Tibial nerve (tissue), 4 donors: Measurements from ENCODE around the gene GNA12. TPM values are rescaled to one million over a fixed set of nuclear protein-coding genes. Genes with fewer than 3 reads are reported as not detected.

Experiments used
- DNase-seq, 2 donors: peaks; one replicate each; pipeline ENCODE4 v3.0.0-alpha.2; 2019; ENCODE audit warnings: low spot score in 2 of 2
- H3K27ac ChIP-seq, 4 donors: fragments of 200-600 bp; sonication (generic) in 3 of 4; one replicate each; pipeline ENCODE4 v1.5.1; 2017 to 2019; ENCODE audit warnings: mild to moderate bottlenecking in 1 of 4
- H3K27me3 ChIP-seq, 2 donors: fragments of 200-600 bp; sonication (generic) in 1 of 2; one replicate each; pipeline versions ENCODE4 v1.5.1 to v1.6.0; 2017 to 2019
- H3K36me3 ChIP-seq, 3 donors: fragments of 200-600 bp; sonication (generic); one replicate each; pipeline ENCODE4 v1.5.1; 2018 to 2019
- H3K4me1 ChIP-seq, 4 donors: fragments of 200-600 bp; sonication (generic) in 3 of 4; one replicate each; pipeline ENCODE4 v1.5.1; 2017 to 2019
- H3K4me3 ChIP-seq, 4 donors: fragments of 200-600 bp; sonication (generic) in 3 of 4; one replicate each; pipeline ENCODE4 v1.5.1; 2017 to 2019; ENCODE audit warnings: mild to moderate bottlenecking in 1 of 4, moderate library complexity in 1 of 4
- H3K9me3 ChIP-seq, 4 donors: fragments of 200-600 bp; sonication (generic) in 3 of 4; one replicate each; pipeline ENCODE4 v1.5.1; 2017 to 2019
- EP300 ChIP-seq, 2 donors: sonication (generic); formaldehyde crosslinking; IDR thresholded peaks; one replicate each; pipeline ENCODE4 v1.6.1; 2017; ENCODE audit warnings: antibody characterized with exemption in 2 of 2, mild to moderate bottlenecking in 1 of 2
- POLR2A ChIP-seq, 2 donors: fragments of 450-650 bp; IDR thresholded peaks; one replicate each; pipeline ENCODE4 v1.6.1; 2017; ENCODE audit warnings: antibody characterized with exemption in 2 of 2, mild to moderate bottlenecking in 2 of 2, moderate library complexity in 2 of 2
- WGBS, 2 donors: methylation state at CpG; one replicate each; pipeline ENCODE4 v1.1.5; 2018; 5-methylcytosine and 5-hydroxymethylcytosine counted together
- total RNA-seq, 4 donors: library from RNA; depleted of rRNA; stranded (reverse); fragments of >200 nt; gene quantifications; one replicate each; pipeline ENCODE4 v1.1.0, GENCODE V29; 2016
- TF ChIP-seq, protein P1 (sequence below), 5 experiments: fragments of 200-600 bp in 3 of 5; fragments of 450-650 bp in 2 of 5; sonication (generic) in 3 of 5; IDR thresholded peaks; one replicate each; pipeline ENCODE4 v1.5.1; 2016 to 2019; ENCODE audit warnings: antibody characterized with exemption in 5 of 5, mild to moderate bottlenecking in 3 of 5, moderate library complexity in 2 of 5

Gene GNA12
- total RNA-seq, 4 donors from 2014 or later = 21.3 to 36.0 (median 29.4) TPM

DNA sequence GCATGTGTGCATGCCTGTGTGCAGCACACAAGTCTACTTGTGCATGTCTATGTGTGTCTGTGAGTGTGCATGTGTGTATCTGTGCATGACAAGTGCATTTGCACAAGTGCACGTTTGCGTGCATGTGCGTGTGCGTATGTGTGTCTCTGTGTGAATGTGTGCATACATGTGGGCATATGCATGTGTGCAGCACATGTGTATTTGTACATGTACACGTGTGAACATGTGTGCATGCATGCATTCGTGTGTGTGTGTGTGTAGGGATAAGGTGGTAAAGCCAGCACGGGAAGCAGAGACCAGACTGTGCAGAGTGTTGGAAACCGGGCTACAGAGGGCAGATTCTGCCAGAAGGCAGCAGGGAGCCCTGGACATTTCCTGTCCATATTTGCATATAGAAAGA lies 35.9 kb upstream of the GNA12 start:
- no peaks in the 10 kb centered on the region for H3K27me3 ChIP-seq
- peaks cover 0 to 4% (median 0%) of the 10 kb centered on the region in 4 donors for H3K4me1 ChIP-seq
- no peak overlapping the region for H3K27ac ChIP-seq
- no peak for DNase-seq
- H3K9me3 ChIP-seq = no peaks in the 10 kb centered on the region
- no peak overlapping the region for H3K4me3 ChIP-seq
- TF ChIP-seq POLR2A (IDR thresholded peaks at IDR 0.05) (no peak), EP300 (IDR thresholded peaks at IDR 0.05) (no peak)
- TF ChIP-seq, protein P1, sequence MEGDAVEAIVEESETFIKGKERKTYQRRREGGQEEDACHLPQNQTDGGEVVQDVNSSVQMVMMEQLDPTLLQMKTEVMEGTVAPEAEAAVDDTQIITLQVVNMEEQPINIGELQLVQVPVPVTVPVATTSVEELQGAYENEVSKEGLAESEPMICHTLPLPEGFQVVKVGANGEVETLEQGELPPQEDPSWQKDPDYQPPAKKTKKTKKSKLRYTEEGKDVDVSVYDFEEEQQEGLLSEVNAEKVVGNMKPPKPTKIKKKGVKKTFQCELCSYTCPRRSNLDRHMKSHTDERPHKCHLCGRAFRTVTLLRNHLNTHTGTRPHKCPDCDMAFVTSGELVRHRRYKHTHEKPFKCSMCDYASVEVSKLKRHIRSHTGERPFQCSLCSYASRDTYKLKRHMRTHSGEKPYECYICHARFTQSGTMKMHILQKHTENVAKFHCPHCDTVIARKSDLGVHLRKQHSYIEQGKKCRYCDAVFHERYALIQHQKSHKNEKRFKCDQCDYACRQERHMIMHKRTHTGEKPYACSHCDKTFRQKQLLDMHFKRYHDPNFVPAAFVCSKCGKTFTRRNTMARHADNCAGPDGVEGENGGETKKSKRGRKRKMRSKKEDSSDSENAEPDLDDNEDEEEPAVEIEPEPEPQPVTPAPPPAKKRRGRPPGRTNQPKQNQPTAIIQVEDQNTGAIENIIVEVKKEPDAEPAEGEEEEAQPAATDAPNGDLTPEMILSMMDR (IDR thresholded peaks at IDR 0.05) = no peak
- H3K36me3 ChIP-seq = no peaks in the 10 kb centered on the region
- 63 to 68% methylated on average over 8 of the region's 8 CpGs for WGBS, 2 donors

DNA sequence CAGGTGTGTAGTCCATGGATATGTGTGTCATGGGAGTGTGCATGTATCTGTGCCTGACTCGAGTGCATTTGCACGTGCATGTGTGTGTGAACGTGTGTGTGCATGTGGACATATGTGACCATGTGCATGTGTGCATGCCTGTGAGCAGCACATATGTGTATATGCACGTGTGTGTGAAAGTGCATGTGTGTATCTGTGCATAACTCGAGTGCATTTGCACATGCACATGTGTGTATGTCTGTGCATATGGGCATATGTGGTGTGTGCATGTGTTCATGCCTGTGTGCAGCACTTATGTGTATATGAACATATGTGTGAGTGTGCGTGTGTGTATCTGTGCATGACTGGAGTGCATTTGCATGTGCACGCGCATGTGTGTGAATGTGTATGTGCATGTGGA lies 35.2 kb upstream of the GNA12 start:
- no peak for DNase-seq
- 90 to 93% methylated on average over 8 of the region's 8 CpGs for whole genome bisulfite sequencing, 2 donors
- Histone ChIP-seq H3K9me3 (no peaks in the 10 kb centered on the region), H3K36me3 (no peaks in the 10 kb centered on the region), H3K27ac (no peak overlapping the region), H3K4me3 (no peak overlapping the region), H3K27me3 (no peaks in the 10 kb centered on the region), H3K4me1 (peaks cover 0 to 4% (median 0%) of the 10 kb centered on the region in 4 donors)
- no peak for TF ChIP-seq POLR2A (IDR thresholded peaks at IDR 0.05)
- TF ChIP-seq, protein P1 (IDR thresholded peaks at IDR 0.05) = no peak

DNA sequence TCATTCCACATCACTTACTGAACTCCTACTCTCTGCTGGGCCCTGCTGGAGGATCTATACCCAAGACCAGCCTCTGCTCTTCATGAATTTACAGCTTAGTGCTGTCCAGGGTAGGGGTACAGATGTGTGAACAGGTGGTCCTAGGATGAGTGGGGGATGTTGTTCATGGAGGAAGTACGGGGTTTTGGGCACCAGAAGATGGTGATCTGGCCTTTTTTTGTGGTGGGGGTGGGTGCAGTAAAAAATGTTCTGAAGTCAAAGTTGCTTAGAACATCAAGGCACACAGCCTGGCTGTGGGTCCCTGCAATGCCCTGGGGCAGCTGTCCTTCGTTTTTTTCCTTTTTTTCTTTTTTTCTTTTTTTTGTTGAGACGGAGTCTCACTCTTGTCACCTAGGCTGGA lies 34.2 kb upstream of the GNA12 start:
- Histone ChIP-seq H3K4me3 (no peak overlapping the region), H3K9me3 (no peaks in the 10 kb centered on the region), H3K27ac (no peak overlapping the region), H3K27me3 (no peaks in the 10 kb centered on the region), H3K36me3 (no peaks in the 10 kb centered on the region), H3K4me1 (peaks cover 0 to 4% (median 0%) of the 10 kb centered on the region in 4 donors)
- TF ChIP-seq, protein P1 (IDR thresholded peaks at IDR 0.05) = no peak
- TF ChIP-seq EP300 (IDR thresholded peaks at IDR 0.05) = no peak
- TF ChIP-seq POLR2A (IDR thresholded peaks at IDR 0.05) = no peak
- DNase-seq = no peak
- 66 to 72% methylated on average over 3 of the region's 3 CpGs for WGBS, 2 donors

DNA sequence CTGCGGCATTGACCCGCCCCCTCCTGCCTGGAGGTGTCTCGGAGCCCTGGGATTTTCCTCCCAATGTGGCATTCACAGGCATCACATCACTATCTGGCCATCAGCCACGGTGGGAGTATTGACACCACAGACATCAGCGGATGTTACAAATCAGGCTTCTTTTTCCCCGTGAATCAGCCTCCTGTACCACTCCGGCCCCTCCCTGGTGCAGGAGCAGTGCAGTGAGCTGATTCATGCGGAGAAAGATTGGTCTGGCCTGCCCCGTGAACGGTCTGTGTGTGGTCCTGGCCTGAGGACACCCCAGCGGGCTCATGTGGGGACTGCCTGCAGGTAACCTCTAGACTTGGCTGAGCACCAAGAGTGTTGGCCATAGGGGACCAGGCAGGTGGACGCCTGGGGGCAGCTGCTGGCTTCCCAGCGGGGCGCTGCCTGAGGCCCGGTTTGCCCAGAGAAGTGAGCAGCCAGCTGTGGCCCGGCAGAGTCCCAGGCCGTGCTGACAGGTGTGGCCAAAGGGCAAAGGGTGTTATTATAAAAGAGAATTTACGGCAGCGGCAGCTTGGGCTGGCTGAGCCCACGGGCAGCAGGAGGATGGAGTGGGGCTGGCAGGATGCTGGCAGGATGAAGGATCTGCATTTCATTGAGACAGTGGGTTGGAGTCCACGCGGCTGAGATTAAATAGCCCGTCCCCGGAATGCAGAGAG lies 32.1 kb upstream of the GNA12 start:
- DNase-seq = no peak
- peaks cover 0 to 4% (median 2%) of the 10 kb centered on the region in 4 donors for H3K4me1 ChIP-seq
- H3K9me3 ChIP-seq = no peaks in the 10 kb centered on the region
- no peak overlapping the region for H3K27ac ChIP-seq
- no peaks in the 10 kb centered on the region for H3K36me3 ChIP-seq
- 53 to 62% methylated on average over 21 to 22 of the region's 24 CpGs for WGBS, 2 donors
- TF ChIP-seq POLR2A (IDR thresholded peaks at IDR 0.05) (no peak), EP300 (IDR thresholded peaks at IDR 0.05) (no peak)
- TF ChIP-seq, protein P1 (IDR thresholded peaks at IDR 0.05) = no peak
- no peak overlapping the region for H3K4me3 ChIP-seq
- H3K27me3 ChIP-seq = no peaks in the 10 kb centered on the region

DNA sequence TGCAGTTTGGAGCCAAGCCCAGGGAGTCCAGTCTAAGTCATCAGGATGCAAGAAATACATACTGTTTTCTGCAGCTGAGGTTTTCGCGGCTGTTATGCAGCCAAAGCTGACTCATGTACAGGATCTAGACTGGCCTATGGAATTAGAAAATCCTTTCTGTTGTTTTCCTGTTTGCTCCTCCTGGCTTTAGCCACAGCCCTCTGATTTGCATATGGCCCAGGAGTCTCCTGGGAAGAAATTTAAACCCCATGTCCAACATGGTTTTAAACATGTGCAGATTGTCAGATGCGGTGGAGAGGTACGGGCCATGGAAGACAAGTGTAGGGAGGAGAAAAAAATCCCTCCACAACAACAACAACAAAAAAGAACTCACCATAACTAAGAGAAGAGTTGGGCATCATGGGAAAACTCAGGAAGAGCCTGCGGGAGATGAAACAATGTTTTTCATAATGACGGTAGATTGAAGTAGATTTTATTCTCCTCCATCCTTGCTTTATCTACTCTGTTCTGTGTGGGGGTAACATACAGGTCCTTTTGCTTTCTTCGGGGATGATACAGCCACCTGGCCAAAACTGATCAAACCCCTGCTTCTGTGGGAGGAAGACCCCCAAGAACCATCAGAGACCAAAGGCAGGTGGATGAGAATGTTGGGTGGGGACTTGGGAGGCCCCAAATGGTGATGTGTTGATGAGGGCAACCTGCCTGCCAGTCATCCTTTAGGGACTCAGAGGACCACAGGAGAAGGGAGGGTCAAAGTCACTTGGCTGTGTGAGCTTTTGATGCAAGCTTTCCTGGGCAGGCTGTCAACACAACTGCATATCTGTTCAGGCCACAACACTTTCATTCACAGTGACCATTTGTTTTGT lies 29.8 kb upstream of the GNA12 start:
- TF ChIP-seq POLR2A (IDR thresholded peaks at IDR 0.05) (no peak), EP300 (IDR thresholded peaks at IDR 0.05) (no peak)
- TF ChIP-seq, protein P1 (IDR thresholded peaks at IDR 0.05) = no peak
- H3K27ac ChIP-seq = no peak overlapping the region
- no peak for DNase-seq
- no peak overlapping the region for H3K4me3 ChIP-seq
- H3K27me3 ChIP-seq = no peaks in the 10 kb centered on the region
- no peaks in the 10 kb centered on the region for H3K36me3 ChIP-seq
- no peaks in the 10 kb centered on the region for H3K9me3 ChIP-seq
- H3K4me1 ChIP-seq = peaks cover 0 to 10% (median 0%) of the 10 kb centered on the region in 4 donors
- 47 to 56% methylated on average over 7 of the region's 7 CpGs for WGBS, 2 donors
